Ishikawa (cell line): ENCODE measurements around the gene OSBPL1A.

Source experiments
- CEBPB ChIP-seq: IDR thresholded peaks from 2 replicates; pipeline ENCODE4 v1.6.1; 2012
- CREB1 ChIP-seq: IDR thresholded peaks from 2 replicates; pipeline ENCODE4 v1.6.1; 2012; ENCODE audit warnings: low read depth
- EGR1 ChIP-seq: IDR thresholded peaks from 2 replicates; pipeline ENCODE4 v1.6.1; 2012
- EP300 ChIP-seq: IDR thresholded peaks from 2 replicates; pipeline ENCODE4 v1.6.1; 2012; ENCODE audit warnings: borderline replicate concordance
- FOXM1 ChIP-seq: IDR thresholded peaks from 2 replicates; pipeline ENCODE4 v1.6.1; 2012; ENCODE audit warnings: low read depth, borderline replicate concordance
- NFIC ChIP-seq: IDR thresholded peaks from 2 replicates; pipeline ENCODE4 v1.6.1; 2012
- RAD21 ChIP-seq: IDR thresholded peaks from 2 replicates; pipeline ENCODE4 v1.6.1; 2012; ENCODE audit warnings: low read depth
- TAF1 ChIP-seq: IDR thresholded peaks from 2 replicates; pipeline ENCODE4 v1.6.1; 2012; ENCODE audit warnings: low read depth, mild to moderate bottlenecking
- TCF12 ChIP-seq: IDR thresholded peaks from 2 replicates; pipeline ENCODE4 v1.6.1; 2012; ENCODE audit warnings: low read depth
- TEAD4 ChIP-seq: IDR thresholded peaks from 2 replicates; pipeline ENCODE4 v1.6.1; 2012
- YY1 ChIP-seq: IDR thresholded peaks from 2 replicates; pipeline ENCODE4 v1.6.1; 2012; ENCODE audit warnings: low read depth
- ZBTB7A ChIP-seq: IDR thresholded peaks from 2 replicates; pipeline ENCODE4 v1.6.1; 2012; ENCODE audit warnings: low read depth
- TF ChIP-seq, protein P1 (sequence below): IDR thresholded peaks from 2 replicates; pipeline ENCODE4 v1.6.1; 2012
- TF ChIP-seq, protein P2 (sequence below): IDR thresholded peaks from 2 replicates; pipeline ENCODE4 v1.6.1; 2012; ENCODE audit warnings: low read depth, mild to moderate bottlenecking
- TF ChIP-seq, protein P3 (sequence below): IDR thresholded peaks from 2 replicates; pipeline ENCODE4 v1.6.1; 2012

The OSBPL1A gene

DNA sequence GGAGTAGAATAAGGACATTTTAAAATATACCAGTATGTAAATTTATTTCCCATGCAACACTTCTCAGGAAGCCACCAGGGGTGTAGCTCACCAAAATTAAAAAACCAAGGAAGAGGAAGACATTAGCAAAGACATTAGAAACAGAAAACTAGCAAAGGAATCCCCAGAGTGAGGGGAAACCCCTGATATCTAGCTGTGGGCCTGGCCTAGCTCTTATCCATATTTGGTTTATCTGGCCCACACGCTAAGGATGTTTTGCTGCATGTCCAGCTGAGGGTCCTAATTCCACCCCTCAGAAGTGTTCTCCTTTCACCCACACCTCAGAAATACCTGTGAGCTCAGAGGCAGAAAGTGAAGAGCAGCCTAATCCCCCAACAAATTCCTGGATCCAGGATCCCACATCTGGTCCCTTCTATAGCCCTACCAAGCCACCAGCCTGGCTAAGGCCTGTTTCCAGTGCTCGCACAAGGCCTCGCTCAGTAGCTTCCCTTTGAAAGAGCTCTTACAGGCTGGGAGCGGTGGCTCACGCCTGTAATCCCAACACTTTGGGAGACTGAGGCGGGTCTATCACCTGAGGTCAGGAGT is 17.4 kb downstream of the OSBPL1A start:
- TF ChIP-seq, protein P1, sequence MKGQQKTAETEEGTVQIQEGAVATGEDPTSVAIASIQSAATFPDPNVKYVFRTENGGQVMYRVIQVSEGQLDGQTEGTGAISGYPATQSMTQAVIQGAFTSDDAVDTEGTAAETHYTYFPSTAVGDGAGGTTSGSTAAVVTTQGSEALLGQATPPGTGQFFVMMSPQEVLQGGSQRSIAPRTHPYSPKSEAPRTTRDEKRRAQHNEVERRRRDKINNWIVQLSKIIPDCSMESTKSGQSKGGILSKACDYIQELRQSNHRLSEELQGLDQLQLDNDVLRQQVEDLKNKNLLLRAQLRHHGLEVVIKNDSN: no peak
- TF ChIP-seq YY1: no peak
- TF ChIP-seq TEAD4: no peak
- TF ChIP-seq TCF12: no peak
- TF ChIP-seq, protein P2, sequence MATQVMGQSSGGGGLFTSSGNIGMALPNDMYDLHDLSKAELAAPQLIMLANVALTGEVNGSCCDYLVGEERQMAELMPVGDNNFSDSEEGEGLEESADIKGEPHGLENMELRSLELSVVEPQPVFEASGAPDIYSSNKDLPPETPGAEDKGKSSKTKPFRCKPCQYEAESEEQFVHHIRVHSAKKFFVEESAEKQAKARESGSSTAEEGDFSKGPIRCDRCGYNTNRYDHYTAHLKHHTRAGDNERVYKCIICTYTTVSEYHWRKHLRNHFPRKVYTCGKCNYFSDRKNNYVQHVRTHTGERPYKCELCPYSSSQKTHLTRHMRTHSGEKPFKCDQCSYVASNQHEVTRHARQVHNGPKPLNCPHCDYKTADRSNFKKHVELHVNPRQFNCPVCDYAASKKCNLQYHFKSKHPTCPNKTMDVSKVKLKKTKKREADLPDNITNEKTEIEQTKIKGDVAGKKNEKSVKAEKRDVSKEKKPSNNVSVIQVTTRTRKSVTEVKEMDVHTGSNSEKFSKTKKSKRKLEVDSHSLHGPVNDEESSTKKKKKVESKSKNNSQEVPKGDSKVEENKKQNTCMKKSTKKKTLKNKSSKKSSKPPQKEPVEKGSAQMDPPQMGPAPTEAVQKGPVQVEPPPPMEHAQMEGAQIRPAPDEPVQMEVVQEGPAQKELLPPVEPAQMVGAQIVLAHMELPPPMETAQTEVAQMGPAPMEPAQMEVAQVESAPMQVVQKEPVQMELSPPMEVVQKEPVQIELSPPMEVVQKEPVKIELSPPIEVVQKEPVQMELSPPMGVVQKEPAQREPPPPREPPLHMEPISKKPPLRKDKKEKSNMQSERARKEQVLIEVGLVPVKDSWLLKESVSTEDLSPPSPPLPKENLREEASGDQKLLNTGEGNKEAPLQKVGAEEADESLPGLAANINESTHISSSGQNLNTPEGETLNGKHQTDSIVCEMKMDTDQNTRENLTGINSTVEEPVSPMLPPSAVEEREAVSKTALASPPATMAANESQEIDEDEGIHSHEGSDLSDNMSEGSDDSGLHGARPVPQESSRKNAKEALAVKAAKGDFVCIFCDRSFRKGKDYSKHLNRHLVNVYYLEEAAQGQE: no peak
- no peak for TF ChIP-seq FOXM1
- TF ChIP-seq ZBTB7A: no peak
- no peak for TF ChIP-seq TAF1

DNA sequence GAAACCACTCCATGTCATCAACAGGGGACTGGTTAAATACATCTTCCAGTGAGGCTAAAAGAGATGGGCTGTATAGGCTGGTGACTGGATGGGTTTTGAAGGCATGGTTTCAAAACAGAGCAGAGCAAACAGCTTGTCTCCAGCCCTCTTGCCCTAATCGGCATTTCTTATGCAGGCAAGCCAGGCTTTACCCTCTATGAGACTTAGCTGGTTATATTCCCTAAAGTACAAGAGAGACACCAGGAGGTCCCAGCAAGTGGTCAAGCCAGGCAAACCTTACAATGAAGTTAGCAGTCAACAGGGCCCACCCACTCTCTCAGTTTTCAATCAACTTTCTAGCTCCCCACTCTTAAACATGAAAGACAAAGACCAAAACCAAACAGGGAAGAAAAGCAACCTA is 19.0 kb downstream of the OSBPL1A start:
- TF ChIP-seq YY1 (no peak), FOXM1 (no peak), ZBTB7A (no peak), EP300 (no peak), TAF1 (no peak), TCF12 (no peak), CREB1 (no peak), NFIC (no peak), TEAD4 (no peak), RAD21 (no peak), CEBPB (no peak), EGR1 (no peak)
- TF ChIP-seq, protein P2: no peak
- TF ChIP-seq, protein P3, sequence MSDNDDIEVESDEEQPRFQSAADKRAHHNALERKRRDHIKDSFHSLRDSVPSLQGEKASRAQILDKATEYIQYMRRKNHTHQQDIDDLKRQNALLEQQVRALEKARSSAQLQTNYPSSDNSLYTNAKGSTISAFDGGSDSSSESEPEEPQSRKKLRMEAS: no peak
- TF ChIP-seq, protein P1: no peak

DNA sequence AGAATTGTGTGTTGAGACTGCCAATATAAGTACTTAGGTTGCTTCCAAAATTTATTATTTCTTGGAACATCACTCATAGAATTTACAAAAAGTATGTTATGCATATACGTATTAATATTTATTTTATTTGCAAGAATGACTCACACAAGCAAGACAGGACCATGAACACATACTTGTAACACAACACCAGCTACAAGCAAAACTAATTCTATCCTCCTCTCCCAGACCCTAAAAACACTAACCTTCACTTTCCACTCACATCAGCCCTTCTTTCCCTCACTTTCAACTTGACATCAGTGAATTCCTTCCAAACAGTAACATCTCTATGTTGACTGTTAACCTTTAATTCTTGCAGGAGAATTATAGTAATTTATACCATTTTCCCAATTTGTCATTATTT is 24.3 kb downstream of the OSBPL1A start:
- no peak for TF ChIP-seq ZBTB7A
- no peak for TF ChIP-seq EP300
- no peak for TF ChIP-seq CEBPB
- no peak for TF ChIP-seq TEAD4
- no peak for TF ChIP-seq NFIC
- TF ChIP-seq, protein P2: no peak
- no peak for TF ChIP-seq TAF1
- TF ChIP-seq FOXM1: no peak
- TF ChIP-seq YY1: no peak
- TF ChIP-seq CREB1: no peak
- no peak for TF ChIP-seq EGR1
- TF ChIP-seq RAD21: no peak

DNA sequence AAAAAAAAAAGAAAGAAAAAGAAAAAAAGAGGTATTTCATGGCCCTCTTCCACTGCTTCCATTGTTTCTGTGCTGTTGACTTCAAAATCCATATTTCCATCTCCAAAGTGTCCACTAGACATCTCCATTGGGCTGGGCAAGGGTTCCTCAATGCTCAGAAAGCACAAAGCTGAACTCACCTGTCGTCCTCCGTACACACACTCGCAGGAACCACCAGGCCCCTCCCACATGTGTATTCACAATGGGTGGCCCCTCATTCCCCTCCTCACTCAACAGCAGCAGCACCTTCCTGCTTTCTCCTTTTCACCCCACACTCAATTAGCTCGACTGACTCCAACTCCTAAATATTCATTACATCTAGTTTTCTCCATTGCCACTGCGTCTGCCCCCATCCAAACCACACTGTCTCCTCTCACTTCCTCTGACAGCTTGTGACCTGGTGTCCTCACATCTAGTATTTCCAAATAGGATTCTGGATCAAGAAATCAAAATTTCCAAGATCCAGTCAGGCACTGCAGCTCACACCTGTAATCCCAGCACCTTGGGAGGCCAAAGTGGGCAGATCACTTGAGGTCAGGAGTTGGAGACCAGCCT is 25.2 kb downstream of the OSBPL1A start:
- TF ChIP-seq ZBTB7A (no peak), RAD21 (no peak), TAF1 (no peak), EGR1 (no peak), CEBPB (no peak), YY1 (no peak), TEAD4 (no peak), FOXM1 (no peak)
- TF ChIP-seq, protein P1: no peak
- TF ChIP-seq, protein P3: no peak
- TF ChIP-seq, protein P2: no peak
